ENCODE measurements around the gene DLX5.

DNA sequence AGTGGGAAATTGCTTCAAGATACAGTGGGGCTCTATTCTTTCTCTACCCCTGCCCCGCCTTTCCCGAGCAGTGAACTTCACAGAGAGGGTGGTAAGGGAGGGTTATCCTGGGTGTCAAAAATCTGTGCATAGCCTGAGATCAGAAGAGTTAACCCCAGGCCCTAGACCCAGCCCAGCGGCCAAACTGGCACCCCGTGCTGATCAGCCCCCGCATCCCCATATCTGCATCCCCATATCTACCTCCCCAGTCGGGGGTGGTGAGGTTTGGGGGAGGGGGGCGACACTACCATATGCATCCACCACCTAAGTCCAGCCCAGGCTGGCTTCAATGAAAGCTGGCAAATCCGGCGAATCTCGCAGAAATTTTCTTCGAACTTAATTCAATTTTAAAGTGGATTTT lies 26.3 kb downstream of the DLX5 start:
- no peak for TF ChIP-seq YY1 (IDR thresholded peaks at IDR 0.05; ENCODE audit: insufficient read depth, insufficient read length)
- TF ChIP-seq ZNF274 (IDR thresholded peaks at IDR 0.05; ENCODE audit: low read depth, low read length): no peak
- TF ChIP-seq SUZ12 (IDR thresholded peaks at IDR 0.05; ENCODE audit: extremely low read depth, insufficient read depth, insufficient read length): no peak
